C4-2B (cell line): ENCODE measurements around the gene CCNY.

ENCODE experiments used
- ZFX ChIP-seq: fragments of 450-650 bp; IDR thresholded peaks from 2 replicates; pipeline ENCODE4 v1.6.1; 2017
- TF ChIP-seq, protein P1 (sequence below): fragments of 450-650 bp; conservative IDR thresholded peaks from 2 replicates; pipeline ENCODE4 v1.5.1; 2017; ENCODE audit warnings: mild to moderate bottlenecking

DNA sequence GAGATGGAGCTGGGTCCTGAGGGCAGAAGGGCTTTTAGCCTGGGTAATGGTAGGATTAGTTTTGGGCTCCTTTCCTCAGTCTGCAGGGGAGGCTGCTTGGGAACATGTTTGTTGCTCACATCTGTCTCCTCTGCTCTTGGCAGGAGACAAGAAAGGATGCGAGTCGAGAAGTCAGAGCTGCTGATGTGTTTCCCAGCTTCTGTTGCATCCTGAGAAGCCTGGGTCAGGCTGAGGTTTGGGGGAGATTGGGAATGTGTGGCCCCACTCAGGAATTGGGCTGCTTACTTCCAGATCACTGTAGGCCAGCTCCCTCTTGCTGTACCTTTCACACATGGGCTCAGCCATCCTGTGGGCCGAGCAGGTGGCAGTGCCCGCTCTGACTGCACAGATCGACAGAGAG, 79.2 kb downstream of the CCNY start:
- TF ChIP-seq, protein P1, sequence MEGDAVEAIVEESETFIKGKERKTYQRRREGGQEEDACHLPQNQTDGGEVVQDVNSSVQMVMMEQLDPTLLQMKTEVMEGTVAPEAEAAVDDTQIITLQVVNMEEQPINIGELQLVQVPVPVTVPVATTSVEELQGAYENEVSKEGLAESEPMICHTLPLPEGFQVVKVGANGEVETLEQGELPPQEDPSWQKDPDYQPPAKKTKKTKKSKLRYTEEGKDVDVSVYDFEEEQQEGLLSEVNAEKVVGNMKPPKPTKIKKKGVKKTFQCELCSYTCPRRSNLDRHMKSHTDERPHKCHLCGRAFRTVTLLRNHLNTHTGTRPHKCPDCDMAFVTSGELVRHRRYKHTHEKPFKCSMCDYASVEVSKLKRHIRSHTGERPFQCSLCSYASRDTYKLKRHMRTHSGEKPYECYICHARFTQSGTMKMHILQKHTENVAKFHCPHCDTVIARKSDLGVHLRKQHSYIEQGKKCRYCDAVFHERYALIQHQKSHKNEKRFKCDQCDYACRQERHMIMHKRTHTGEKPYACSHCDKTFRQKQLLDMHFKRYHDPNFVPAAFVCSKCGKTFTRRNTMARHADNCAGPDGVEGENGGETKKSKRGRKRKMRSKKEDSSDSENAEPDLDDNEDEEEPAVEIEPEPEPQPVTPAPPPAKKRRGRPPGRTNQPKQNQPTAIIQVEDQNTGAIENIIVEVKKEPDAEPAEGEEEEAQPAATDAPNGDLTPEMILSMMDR: no peak
- TF ChIP-seq ZFX: no peak
